Neuron (in vitro differentiated cells): ENCODE results near the gene CCDC43.
"Not testable (repeated sequence)": the region's sequence is repeated elsewhere in the genome, so short reads cannot be mapped to it uniquely, and the experiment has no call there.

Source experiments
- H2AFZ ChIP-seq: one replicate; pipeline ENCODE4 v1.6.1; 2013; ENCODE audit warnings: low read depth, mild to moderate bottlenecking, inconsistent platforms, low read length, moderate library complexity
- H3K27me3 ChIP-seq: one replicate; pipeline ENCODE4 v1.6.1; 2013; ENCODE audit warnings: low read length; ENCODE audit not compliant: insufficient read depth
- H3K36me3 ChIP-seq: one replicate; pipeline ENCODE4 v1.6.1; 2013; ENCODE audit warnings: low read length; ENCODE audit not compliant: insufficient read depth
- H3K4me1 ChIP-seq: one replicate; pipeline ENCODE4 v1.6.1; 2013; ENCODE audit warnings: low read length; ENCODE audit not compliant: insufficient read depth
- H3K4me3 ChIP-seq: 2 replicates; pipeline ENCODE4 v1.5.1; 2013; ENCODE audit warnings: mild to moderate bottlenecking, low read length, moderate library complexity
- H3K9me3 ChIP-seq: one replicate; pipeline ENCODE4 v1.6.1; 2013; ENCODE audit warnings: low read length

CCDC43 gene

DNA sequence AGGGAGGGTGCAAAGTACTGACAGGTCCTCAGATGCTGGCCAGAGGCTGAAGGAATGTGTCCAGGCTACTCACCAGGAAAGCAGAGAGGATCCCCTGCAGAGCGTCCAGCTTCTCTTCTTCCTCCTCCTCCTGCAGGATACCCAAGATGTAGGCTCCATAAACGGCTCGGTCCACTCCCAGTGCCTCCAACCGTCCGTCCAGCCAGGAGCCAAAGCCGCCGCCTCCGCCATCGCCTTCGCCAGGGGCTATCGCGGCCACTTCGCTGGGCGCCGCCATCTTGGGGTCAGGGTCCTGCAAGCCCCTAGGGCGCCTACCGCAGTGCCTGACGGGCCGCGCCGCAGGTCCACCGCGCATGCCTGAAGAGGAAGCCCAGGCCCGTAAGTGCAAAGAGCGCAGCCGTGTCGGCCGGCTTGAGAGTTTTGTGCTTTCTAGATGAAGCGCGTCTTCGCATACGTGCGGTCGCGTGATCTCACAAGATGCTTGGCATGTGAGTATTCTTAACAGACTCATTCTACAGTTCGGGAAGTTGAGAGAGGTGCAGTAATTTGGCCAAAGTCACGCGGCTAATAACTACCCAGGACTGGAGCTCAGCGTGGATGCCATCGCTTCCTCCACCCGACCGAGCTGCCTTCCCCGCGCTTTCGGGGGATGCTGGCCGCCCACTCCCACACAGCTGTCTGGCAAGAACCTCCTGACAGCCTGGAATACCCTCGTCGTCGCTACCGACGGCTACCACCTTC is at the start of gene CCDC43:
Gene CCDC43 (minus strand): TSS at position 300 of the 741 bp plus-strand sequence. CDS start 23 bp downstream, at position 277.
- Histone ChIP-seq H3K4me1 (peaks cover 11% of the 10 kb centered on the region), H3K36me3 (peaks cover 4% of the 10 kb centered on the region), H3K4me3 (peak within 1 kb of the TSS; percentile 97), H3K9me3 (no peaks in the 10 kb centered on the region), H2AFZ (peak within 1 kb of the TSS; percentile 97), H3K27me3 (no peaks in the 10 kb centered on the region)

- no peak overlapping the region for H2AFZ ChIP-seq
- H3K36me3 ChIP-seq = peaks cover 42% of the 10 kb centered on the region
- no peaks in the 10 kb centered on the region for H3K9me3 ChIP-seq
- H3K4me1 ChIP-seq = no peaks in the 10 kb centered on the region
- H3K4me3 ChIP-seq = no peak overlapping the region
- no peaks in the 10 kb centered on the region for H3K27me3 ChIP-seq
Measured at GRCh38 chr17:44738214-44738906, 48.8 kb upstream of the CCDC43 start.

GRCh38 chr17:44736551-44737240 is 47.1 kb upstream of the CCDC43 start:
- Histone ChIP-seq H3K27me3 (no peaks in the 10 kb centered on the region), H3K36me3 (peaks cover 51% of the 10 kb centered on the region), H2AFZ (no peak overlapping the region), H3K4me3 (no peak overlapping the region), H3K9me3 (no peaks in the 10 kb centered on the region), H3K4me1 (no peaks in the 10 kb centered on the region)

- Histone ChIP-seq H2AFZ (no peak overlapping the region), H3K27me3 (no peaks in the 10 kb centered on the region), H3K9me3 (no peaks in the 10 kb centered on the region), H3K4me3 (no peak overlapping the region), H3K4me1 (no peaks in the 10 kb centered on the region), H3K36me3 (peaks cover 61% of the 10 kb centered on the region)
Measured at GRCh38 chr17:44734272-44734671, 44.7 kb upstream of the CCDC43 start.

DNA sequence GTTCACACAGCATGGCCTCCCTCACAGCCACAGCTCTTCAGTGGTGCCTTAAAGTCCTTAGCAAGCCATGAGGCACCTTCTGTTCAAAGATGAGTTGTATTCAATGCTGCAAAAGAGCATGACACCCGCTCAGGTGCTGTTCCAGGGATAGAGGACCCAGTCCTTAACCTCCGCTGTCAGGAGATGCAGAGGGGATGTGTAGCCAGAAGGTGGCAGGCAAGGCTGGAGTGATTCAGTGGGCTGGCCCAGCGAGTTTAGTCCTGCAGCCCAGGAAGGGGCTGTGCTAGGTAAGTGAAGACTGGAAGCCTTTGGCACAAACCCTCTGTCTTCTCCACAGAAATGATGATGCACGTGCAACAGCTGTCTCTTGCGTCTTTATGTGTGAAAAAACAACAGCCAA is 44.2 kb upstream of the CCDC43 start:
- Histone ChIP-seq H3K9me3 (no peaks in the 10 kb centered on the region), H2AFZ (no peak overlapping the region), H3K4me3 (no peak overlapping the region), H3K36me3 (peaks cover 62% of the 10 kb centered on the region), H3K27me3 (no peaks in the 10 kb centered on the region), H3K4me1 (no peaks in the 10 kb centered on the region)

DNA sequence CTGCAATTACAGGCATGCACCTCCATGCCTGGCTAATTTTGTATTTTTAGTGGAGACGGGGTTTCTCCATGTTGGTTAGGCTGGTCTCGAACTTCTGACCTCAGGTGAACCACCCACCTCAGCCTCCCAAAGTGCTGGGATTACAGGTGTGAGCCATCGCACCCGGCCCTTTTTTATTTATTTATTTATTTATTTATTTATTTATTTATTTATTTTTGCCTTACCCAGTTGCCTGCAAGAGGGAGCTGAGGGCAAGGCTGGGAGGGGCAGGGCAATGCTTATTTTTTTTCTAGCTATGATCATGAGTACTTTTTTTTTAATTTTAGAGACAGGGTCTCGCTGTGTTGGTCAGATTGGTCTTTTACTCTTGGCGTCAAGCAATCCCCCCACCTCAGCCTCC is 36.5 kb upstream of the CCDC43 start:
- H2AFZ ChIP-seq, H3K4me3 ChIP-seq, H3K27me3 ChIP-seq, H3K4me1 ChIP-seq, H3K9me3 ChIP-seq: not testable (repeated sequence)
- H3K36me3 ChIP-seq = peaks cover 41% of the 10 kb centered on the region

DNA sequence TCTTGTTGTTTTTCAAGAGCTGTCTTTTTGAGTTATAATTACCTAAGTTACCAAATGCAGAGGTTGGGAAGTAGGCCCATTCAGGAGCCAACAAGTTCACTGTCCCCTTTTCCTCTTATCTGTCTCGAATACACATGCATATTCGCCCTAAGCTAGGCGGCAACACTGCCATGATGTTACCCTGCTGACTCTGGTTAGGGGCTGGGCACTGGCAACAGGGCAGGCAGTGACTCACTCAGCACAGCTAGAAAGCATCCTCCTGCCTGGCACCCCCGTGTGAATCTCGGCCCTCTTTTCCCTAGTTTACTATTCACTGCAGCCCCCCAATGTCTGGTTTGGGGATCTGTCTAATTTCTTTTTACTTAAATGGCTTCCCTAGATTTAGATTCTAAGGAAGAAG is 32.7 kb upstream of the CCDC43 start:
- no peak overlapping the region for H2AFZ ChIP-seq
- peaks cover 3% of the 10 kb centered on the region for H3K9me3 ChIP-seq
- H3K27me3 ChIP-seq = no peaks in the 10 kb centered on the region
- H3K36me3 ChIP-seq = peaks cover 32% of the 10 kb centered on the region
- no peaks in the 10 kb centered on the region for H3K4me1 ChIP-seq
- no peak overlapping the region for H3K4me3 ChIP-seq

DNA sequence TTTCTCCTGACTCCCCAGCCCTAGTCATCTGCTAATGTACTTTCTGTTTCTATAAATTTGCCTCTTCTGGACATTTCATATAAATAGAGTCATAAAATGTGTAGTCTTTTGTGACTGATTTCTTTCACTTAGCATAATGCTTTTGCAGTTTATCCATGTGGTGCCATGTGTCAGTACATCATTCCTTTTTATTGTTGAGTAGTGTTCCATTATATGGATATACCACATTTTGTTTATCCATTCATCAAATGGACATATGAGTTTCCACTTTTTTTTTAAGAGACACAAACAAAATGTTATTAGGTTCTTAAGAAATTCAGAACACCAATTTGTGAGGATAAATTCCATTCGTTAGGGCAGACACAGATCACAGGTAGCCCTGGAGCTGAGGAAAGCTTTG is 29.9 kb upstream of the CCDC43 start:
- Histone ChIP-seq H2AFZ (no peak overlapping the region), H3K4me3 (no peak overlapping the region), H3K36me3 (peaks cover 32% of the 10 kb centered on the region), H3K4me1 (no peaks in the 10 kb centered on the region), H3K9me3 (peaks cover 3% of the 10 kb centered on the region), H3K27me3 (no peaks in the 10 kb centered on the region)

- H2AFZ ChIP-seq = peak within 1 kb of the TSS; percentile 98
- H3K4me3 ChIP-seq = peak within 1 kb of the TSS; percentile 67
- H3K4me1 ChIP-seq = no peaks in the 10 kb centered on the region
- peaks cover 1% of the 10 kb centered on the region for H3K36me3 ChIP-seq
- no peaks in the 10 kb centered on the region for H3K27me3 ChIP-seq
- no peaks in the 10 kb centered on the region for H3K9me3 ChIP-seq
Measured at GRCh38 chr17:44708401-44709263, 19.1 kb upstream of the CCDC43 start, which contains the start of gene DBF4B. TSS of gene DBF4B (plus strand) at chr17:44708665. CDS start at chr17:44708821, 156 bp downstream.

DNA sequence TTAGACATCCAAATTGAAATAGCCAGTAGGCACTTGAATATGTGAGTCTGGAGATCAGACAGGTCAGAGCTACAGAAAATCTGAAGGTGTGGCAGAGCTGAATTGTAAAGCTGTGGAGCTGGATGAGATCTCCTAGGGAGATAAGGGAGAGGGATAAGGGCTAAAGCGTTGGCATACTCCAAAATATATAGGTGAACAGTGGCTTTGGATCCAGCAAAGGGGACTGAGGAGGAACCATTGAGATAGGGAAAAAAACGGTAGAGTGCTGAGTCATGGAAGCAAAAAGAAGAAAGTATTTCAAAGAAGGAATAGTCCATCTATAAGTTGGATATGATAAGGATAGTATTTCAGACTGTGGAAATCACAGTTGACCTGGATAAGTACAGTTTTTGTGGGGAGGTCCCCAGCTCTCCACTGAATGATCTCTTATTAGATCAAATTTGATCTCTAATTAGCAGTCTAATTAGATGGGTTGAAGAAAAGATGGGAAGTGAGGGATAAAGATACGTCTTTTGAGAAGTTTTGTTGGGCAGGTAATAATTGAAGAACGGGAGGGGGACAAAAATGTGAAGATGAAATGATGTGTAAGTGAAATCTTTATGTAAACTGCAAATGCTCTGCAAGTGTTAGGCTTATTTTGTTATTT is 18.3 kb upstream of the CCDC43 start:
- peak overlapping the region; percentile 67 for H3K4me3 ChIP-seq
- no peaks in the 10 kb centered on the region for H3K27me3 ChIP-seq
- no peaks in the 10 kb centered on the region for H3K4me1 ChIP-seq
- H3K9me3 ChIP-seq = no peaks in the 10 kb centered on the region
- peak overlapping the region; percentile 98 for H2AFZ ChIP-seq
- no peaks in the 10 kb centered on the region for H3K36me3 ChIP-seq

DNA sequence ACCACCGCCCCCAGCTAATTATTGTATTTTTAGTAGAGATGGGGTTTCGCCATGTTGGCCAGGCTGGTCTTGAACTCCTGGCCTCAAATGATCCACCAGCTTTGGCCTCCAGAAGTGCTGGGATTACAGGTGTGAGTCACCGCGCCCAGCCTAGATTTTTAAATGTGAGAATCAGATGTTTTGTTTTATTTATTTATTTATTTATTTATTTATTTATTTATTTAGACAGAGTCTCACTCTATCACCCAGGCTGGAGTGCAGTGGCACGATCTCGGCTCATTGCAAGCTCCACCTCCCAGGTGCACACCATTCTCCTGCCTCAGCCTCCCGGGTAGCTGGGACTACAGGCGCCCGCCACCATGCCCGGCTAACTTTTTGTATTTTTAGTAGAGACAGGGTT is 10.7 kb upstream of the CCDC43 start:
- H2AFZ ChIP-seq, H3K4me3 ChIP-seq, H3K9me3 ChIP-seq, H3K4me1 ChIP-seq, H3K27me3 ChIP-seq, H3K36me3 ChIP-seq: not testable (repeated sequence)

- Histone ChIP-seq H3K4me3 (no peak overlapping the region), H3K4me1 (peaks cover 7% of the 10 kb centered on the region), H3K36me3 (no peaks in the 10 kb centered on the region), H2AFZ (no peak overlapping the region), H3K9me3 (no peaks in the 10 kb centered on the region), H3K27me3 (no peaks in the 10 kb centered on the region)
Measured at GRCh38 chr17:44693609-44694008, 4.0 kb upstream of the CCDC43 start.
